Measurements from ENCODE around the gene VASN.

GRCh38 chr16:4388271-4389021 is 16.8 kb downstream of the VASN start:
- TF ChIP-seq, protein P1, sequence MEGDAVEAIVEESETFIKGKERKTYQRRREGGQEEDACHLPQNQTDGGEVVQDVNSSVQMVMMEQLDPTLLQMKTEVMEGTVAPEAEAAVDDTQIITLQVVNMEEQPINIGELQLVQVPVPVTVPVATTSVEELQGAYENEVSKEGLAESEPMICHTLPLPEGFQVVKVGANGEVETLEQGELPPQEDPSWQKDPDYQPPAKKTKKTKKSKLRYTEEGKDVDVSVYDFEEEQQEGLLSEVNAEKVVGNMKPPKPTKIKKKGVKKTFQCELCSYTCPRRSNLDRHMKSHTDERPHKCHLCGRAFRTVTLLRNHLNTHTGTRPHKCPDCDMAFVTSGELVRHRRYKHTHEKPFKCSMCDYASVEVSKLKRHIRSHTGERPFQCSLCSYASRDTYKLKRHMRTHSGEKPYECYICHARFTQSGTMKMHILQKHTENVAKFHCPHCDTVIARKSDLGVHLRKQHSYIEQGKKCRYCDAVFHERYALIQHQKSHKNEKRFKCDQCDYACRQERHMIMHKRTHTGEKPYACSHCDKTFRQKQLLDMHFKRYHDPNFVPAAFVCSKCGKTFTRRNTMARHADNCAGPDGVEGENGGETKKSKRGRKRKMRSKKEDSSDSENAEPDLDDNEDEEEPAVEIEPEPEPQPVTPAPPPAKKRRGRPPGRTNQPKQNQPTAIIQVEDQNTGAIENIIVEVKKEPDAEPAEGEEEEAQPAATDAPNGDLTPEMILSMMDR (conservative IDR thresholded peaks at IDR 0.05) = no peak
- no peak for TF ChIP-seq EZH2 (IDR thresholded peaks at IDR 0.05; ENCODE audit: low read depth)
